ENCODE results near the gene RILPL2. TPM values are rescaled to one million over a fixed set of nuclear protein-coding genes. Genes with fewer than 3 reads are reported as not detected.

Gene RILPL2
- total RNA-seq, 1 experiment from 2014 or later = 1.1 TPM

DNA sequence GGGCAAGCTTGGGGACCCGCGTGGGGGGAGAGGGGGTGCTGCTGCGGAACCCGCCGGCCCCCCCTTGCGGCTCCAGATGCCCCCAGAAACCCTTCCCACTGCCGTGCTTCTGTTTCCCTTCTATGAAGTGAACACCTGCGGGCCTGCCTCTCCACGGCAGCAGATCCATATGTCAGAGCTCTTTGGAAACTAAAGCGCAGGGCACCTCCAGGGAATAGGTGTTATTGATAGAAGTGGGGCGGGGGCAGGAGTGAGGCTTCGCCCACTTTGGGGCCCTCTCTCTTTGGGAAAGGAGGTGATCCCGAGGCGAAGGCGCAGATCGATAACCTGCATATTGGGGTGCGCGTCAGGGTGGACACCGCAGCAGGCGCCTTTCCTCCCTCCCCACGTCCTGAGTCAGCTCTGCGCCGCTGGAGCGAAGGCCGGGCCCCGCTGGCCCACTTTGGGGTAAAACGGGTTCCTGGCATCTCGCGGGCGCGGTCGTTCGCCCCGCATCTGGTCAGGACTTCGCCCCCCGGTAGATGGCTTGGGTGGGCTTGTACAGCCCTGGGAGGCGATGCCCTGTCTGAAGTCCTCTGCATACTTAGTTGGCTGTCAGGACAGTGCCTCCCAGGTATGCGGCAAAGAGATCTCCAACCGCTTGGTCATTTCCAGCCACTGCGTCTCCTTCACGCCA lies 52.0 kb downstream of the RILPL2 start:
- Mint-ChIP-seq H3K9me3 (no peaks in the 10 kb centered on the region), H3K36me3 (no peaks in the 10 kb centered on the region), H3K27me3 (ENCODE audit: low read depth) (peaks cover 24% of the 10 kb centered on the region), H3K27ac (no peak overlapping the region), H3K4me1 (peaks cover 14% of the 10 kb centered on the region), H3K4me3 (peak overlapping the region; percentile 86)
- CTCF ChIA-PET = interaction anchor here (0.5 to 2.3 kb wide), 9 partner anchors 19 to 368 kb away, joined by 3 to 47 read pairs (median 3); partner anchors contain the start of genes RILPL2 and SBNO1
- ATAC-seq (no peak), DNase-seq (ENCODE audit: low spot score) (peak; percentile 22)
- TF ChIP-seq TEAD1 (CRISPR knock-in tag; IDR thresholded peaks at IDR 0.05) = no peak
- TF ChIP-seq, protein P1, sequence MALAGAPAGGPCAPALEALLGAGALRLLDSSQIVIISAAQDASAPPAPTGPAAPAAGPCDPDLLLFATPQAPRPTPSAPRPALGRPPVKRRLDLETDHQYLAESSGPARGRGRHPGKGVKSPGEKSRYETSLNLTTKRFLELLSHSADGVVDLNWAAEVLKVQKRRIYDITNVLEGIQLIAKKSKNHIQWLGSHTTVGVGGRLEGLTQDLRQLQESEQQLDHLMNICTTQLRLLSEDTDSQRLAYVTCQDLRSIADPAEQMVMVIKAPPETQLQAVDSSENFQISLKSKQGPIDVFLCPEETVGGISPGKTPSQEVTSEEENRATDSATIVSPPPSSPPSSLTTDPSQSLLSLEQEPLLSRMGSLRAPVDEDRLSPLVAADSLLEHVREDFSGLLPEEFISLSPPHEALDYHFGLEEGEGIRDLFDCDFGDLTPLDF (CRISPR knock-in tag; IDR thresholded peaks at IDR 0.05) = no peak
- no peak for TF ChIP-seq SMAD3 (CRISPR knock-in tag; IDR thresholded peaks at IDR 0.05; ENCODE audit: borderline replicate concordance)
- no peak for TF ChIP-seq SOX15 (CRISPR knock-in tag; IDR thresholded peaks at IDR 0.05)
- no peak for TF ChIP-seq FOXK1 (CRISPR knock-in tag; IDR thresholded peaks at IDR 0.05)
- TF ChIP-seq, protein P2, sequence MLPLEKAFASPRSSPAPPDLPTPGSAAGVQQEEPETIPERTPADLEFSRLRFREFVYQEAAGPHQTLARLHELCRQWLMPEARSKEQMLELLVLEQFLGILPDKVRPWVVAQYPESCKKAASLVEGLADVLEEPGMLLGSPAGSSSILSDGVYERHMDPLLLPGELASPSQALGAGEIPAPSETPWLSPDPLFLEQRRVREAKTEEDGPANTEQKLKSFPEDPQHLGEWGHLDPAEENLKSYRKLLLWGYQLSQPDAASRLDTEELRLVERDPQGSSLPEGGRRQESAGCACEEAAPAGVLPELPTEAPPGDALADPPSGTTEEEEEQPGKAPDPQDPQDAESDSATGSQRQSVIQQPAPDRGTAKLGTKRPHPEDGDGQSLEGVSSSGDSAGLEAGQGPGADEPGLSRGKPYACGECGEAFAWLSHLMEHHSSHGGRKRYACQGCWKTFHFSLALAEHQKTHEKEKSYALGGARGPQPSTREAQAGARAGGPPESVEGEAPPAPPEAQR (CRISPR knock-in tag; IDR thresholded peaks at IDR 0.05) = no peak
- no peak for TF ChIP-seq ELF4 (CRISPR knock-in tag; IDR thresholded peaks at IDR 0.05; ENCODE audit: low read depth)
- 0 out of 2 replicates have a peak, but pooled peaks have one; percentile 18 for TF ChIP-seq FOXP1 (CRISPR knock-in tag; IDR thresholded peaks at IDR 0.05; ENCODE audit: borderline replicate concordance)
- POLR2A ChIA-PET = interaction anchor here (1.3 to 2.0 kb wide), 3 partner anchors 18 to 152 kb away, joined by 6 to 32 read pairs (median 8); partner anchors contain the start of genes MPHOSPH9, MTRFR and SBNO1

DNA sequence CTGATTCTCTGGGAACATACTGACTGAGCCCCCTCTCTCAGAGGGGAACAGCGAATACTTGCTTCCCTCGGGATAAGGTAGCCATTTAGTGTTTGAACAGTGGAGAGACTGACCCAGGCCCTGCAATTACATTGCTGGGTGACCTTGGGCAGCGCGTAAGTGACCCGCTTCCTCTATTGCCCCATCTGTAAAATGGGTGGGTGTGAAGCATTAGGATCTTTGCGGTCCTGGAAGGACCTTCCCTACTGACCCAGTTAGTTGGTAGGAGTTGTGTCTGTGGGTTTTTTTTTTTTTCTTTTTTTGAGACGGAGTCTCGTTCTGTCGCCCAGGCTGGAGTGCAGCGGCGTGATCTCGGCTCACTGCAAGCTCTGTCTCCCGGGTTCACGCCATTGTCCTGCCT lies 53.8 kb downstream of the RILPL2 start:
- Mint-ChIP-seq H3K36me3 (no peaks in the 10 kb centered on the region), H3K27ac (peak overlapping the region; percentile 83), H3K9me3 (no peaks in the 10 kb centered on the region), H3K4me1 (peaks cover 7% of the 10 kb centered on the region), H3K27me3 (ENCODE audit: low read depth) (peaks cover 16% of the 10 kb centered on the region), H3K4me3 (peak overlapping the region; percentile 86)
- DNase-seq (ENCODE audit: low spot score) (no peak), ATAC-seq (no peak)
- POLR2A ChIA-PET = no interaction called here
- CTCF ChIA-PET = interaction anchor here (0.5 to 2.3 kb wide), 4 partner anchors 17 to 199 kb away, joined by 3 to 47 read pairs (median 8); partner anchors contain the start of gene SBNO1
- no peak for TF ChIP-seq GTF2I (CRISPR knock-in tag; conservative IDR thresholded peaks at IDR 0.05)
- TF ChIP-seq, protein P1 (CRISPR knock-in tag; IDR thresholded peaks at IDR 0.05) = no peak
- TF ChIP-seq, protein P3, sequence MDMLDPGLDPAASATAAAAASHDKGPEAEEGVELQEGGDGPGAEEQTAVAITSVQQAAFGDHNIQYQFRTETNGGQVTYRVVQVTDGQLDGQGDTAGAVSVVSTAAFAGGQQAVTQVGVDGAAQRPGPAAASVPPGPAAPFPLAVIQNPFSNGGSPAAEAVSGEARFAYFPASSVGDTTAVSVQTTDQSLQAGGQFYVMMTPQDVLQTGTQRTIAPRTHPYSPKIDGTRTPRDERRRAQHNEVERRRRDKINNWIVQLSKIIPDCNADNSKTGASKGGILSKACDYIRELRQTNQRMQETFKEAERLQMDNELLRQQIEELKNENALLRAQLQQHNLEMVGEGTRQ (CRISPR knock-in tag; IDR thresholded peaks at IDR 0.05) = no peak
- TF ChIP-seq, protein P4, sequence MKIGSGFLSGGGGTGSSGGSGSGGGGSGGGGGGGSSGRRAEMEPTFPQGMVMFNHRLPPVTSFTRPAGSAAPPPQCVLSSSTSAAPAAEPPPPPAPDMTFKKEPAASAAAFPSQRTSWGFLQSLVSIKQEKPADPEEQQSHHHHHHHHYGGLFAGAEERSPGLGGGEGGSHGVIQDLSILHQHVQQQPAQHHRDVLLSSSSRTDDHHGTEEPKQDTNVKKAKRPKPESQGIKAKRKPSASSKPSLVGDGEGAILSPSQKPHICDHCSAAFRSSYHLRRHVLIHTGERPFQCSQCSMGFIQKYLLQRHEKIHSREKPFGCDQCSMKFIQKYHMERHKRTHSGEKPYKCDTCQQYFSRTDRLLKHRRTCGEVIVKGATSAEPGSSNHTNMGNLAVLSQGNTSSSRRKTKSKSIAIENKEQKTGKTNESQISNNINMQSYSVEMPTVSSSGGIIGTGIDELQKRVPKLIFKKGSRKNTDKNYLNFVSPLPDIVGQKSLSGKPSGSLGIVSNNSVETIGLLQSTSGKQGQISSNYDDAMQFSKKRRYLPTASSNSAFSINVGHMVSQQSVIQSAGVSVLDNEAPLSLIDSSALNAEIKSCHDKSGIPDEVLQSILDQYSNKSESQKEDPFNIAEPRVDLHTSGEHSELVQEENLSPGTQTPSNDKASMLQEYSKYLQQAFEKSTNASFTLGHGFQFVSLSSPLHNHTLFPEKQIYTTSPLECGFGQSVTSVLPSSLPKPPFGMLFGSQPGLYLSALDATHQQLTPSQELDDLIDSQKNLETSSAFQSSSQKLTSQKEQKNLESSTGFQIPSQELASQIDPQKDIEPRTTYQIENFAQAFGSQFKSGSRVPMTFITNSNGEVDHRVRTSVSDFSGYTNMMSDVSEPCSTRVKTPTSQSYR (CRISPR knock-in tag; IDR thresholded peaks at IDR 0.05) = no peak
- TF ChIP-seq RORB (CRISPR knock-in tag; IDR thresholded peaks at IDR 0.05) = no peak
- TF ChIP-seq ZNF138 (CRISPR knock-in tag; conservative IDR thresholded peaks at IDR 0.05) = no peak
- no peak for TF ChIP-seq FOXK1 (CRISPR knock-in tag; IDR thresholded peaks at IDR 0.05)
- no peak for TF ChIP-seq RELA (CRISPR knock-in tag; IDR thresholded peaks at IDR 0.05; ENCODE audit: borderline replicate concordance)
- TF ChIP-seq FOXJ3 (CRISPR knock-in tag; IDR thresholded peaks at IDR 0.05; ENCODE audit: borderline replicate concordance) = no peak
- TF ChIP-seq, protein P5, sequence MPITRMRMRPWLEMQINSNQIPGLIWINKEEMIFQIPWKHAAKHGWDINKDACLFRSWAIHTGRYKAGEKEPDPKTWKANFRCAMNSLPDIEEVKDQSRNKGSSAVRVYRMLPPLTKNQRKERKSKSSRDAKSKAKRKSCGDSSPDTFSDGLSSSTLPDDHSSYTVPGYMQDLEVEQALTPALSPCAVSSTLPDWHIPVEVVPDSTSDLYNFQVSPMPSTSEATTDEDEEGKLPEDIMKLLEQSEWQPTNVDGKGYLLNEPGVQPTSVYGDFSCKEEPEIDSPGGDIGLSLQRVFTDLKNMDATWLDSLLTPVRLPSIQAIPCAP (CRISPR knock-in tag; IDR thresholded peaks at IDR 0.05) = no peak
- no peak for TF ChIP-seq ZNF317 (CRISPR knock-in tag; IDR thresholded peaks at IDR 0.05; ENCODE audit: borderline replicate concordance, low read depth)
- TF ChIP-seq, protein P6, sequence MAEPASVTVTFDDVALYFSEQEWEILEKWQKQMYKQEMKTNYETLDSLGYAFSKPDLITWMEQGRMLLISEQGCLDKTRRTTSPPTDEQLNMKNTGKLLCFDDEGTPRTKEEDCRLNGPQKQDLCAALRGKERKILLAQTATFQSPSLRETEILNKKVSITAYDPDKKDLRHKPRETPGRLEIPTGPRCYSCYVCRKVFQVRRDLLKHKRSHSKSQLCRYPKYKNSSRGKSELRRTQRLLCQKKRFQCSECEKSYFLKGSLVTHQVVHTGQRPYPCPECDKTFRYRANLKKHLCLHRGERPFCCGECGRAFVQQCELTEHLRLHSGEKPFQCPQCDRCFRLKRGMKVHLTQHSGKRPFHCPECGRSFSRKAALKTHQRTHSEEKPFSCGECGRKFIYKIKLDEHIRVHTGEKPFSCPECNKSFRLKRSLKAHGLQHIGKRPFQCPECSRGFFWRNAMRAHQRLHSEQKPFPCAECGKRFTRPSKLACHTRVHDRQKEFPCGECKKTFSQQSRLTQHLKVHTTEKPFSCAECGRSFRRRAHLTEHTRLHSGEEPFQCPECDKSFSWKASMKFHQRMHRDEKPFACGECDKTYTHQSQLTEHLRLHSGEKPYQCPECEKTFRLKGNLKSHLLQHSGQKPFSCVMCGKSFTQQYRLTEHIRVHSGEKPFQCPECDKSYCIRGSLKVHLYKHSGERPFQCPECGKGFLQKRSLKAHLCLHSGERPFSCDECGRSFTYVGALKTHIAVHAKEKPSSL (CRISPR knock-in tag; conservative IDR thresholded peaks at IDR 0.05) = no peak
- TF ChIP-seq CREB1 (CRISPR knock-in tag; IDR thresholded peaks at IDR 0.05) = no peak
- no peak for TF ChIP-seq ZNF396 (CRISPR knock-in tag; IDR thresholded peaks at IDR 0.05; ENCODE audit: borderline replicate concordance)
- TF ChIP-seq MXD4 (CRISPR knock-in tag; IDR thresholded peaks at IDR 0.05; ENCODE audit: borderline replicate concordance) = no peak
- no peak for TF ChIP-seq KAT7 (CRISPR knock-in tag; IDR thresholded peaks at IDR 0.05; ENCODE audit: borderline replicate concordance)
- TF ChIP-seq TP53 (CRISPR knock-in tag; IDR thresholded peaks at IDR 0.05) = no peak
